Smooth muscle cell (in vitro differentiated cells): ENCODE results near the gene DTNB. TPM values are rescaled to one million over a fixed set of nuclear protein-coding genes. Genes with fewer than 3 reads are reported as not detected.

Experiments
- DNase-seq: peaks from one replicate; lab custom pipeline; 2025; ENCODE audit not compliant: unreplicated experiment; lab: John Stamatoyannopoulos, UW
- H2AFZ ChIP-seq: fragments of 200-600 bp; sonication (generic); 2 replicates; pipeline ENCODE4 v1.6.0; 2016; ENCODE audit warnings: antibody characterized with exemption, low read depth, mild to moderate bottlenecking
- H3F3A ChIP-seq: fragments of 200-600 bp; sonication (generic); 2 replicates; pipeline ENCODE4 v1.6.0; 2017; ENCODE audit warnings: antibody characterized with exemption, low read depth
- H3K27ac ChIP-seq: fragments of 200-600 bp; sonication (generic); 2 replicates; pipeline ENCODE4 v1.5.1; 2016; ENCODE audit warnings: low read depth, mild to moderate bottlenecking
- H3K27me3 ChIP-seq: fragments of 200-600 bp; sonication (generic); 2 replicates; pipeline ENCODE4 v1.6.1; 2016; ENCODE audit warnings: low read depth, mild to moderate bottlenecking
- H3K36me3 ChIP-seq: fragments of 200-600 bp; sonication (generic); 2 replicates; pipeline ENCODE4 v1.5.1; 2016; ENCODE audit warnings: low read depth
- H3K4me1 ChIP-seq: fragments of 200-600 bp; sonication (generic); 2 replicates; pipeline ENCODE4 v1.5.1; 2016; ENCODE audit warnings: low read depth
- H3K4me2 ChIP-seq: fragments of 200-600 bp; sonication (generic); 2 replicates; pipeline ENCODE4 v1.6.0; 2016; ENCODE audit warnings: mild to moderate bottlenecking
- H3K4me3 ChIP-seq: fragments of 200-600 bp; sonication (generic); 2 replicates; pipeline ENCODE4 v1.5.1; 2016; ENCODE audit warnings: mild to moderate bottlenecking
- H3K79me2 ChIP-seq: fragments of 200-600 bp; sonication (generic); 2 replicates; pipeline ENCODE4 v1.6.0; 2016; ENCODE audit warnings: low read depth, mild to moderate bottlenecking
- H3K9ac ChIP-seq: fragments of 200-600 bp; sonication (generic); 2 replicates; pipeline ENCODE4 v1.6.0; 2016; ENCODE audit warnings: low read depth
- H3K9me3 ChIP-seq: fragments of 200-600 bp; sonication (generic); replicated peaks from 2 replicates; pipeline ENCODE4 v1.5.1; 2016; ENCODE audit warnings: low read depth
- H4K20me1 ChIP-seq: fragments of 200-600 bp; sonication (generic); 2 replicates; pipeline ENCODE4 v1.6.0; 2016; ENCODE audit warnings: low read depth
- WGBS: methylation state at CpG from one replicate; pipeline ENCODE4 v1.1.7; 2016; ENCODE audit warnings: low lambda C conversion rate; 5-methylcytosine and 5-hydroxymethylcytosine counted together
- polyA plus RNA-seq: library from polyadenylated mRNA; unstranded; fragments of >200 nt; fragmentation: Nextera tagmentation; extraction: Ambion mirVana; gene quantifications from 2 replicates; pipeline ENCODE4 v1.2.1, GENCODE V29; 2016
- total RNA-seq: library from RNA; depleted of rRNA; stranded (reverse); fragments of >200 nt; gene quantifications from 2 replicates; pipeline ENCODE4 v1.2.3, GENCODE V29; 2014
- TF ChIP-seq, protein P1 (sequence below): fragments of 200-600 bp; sonication (generic); IDR thresholded peaks from 2 replicates; pipeline ENCODE4 v1.5.1; 2017; ENCODE audit warnings: borderline replicate concordance, mild to moderate bottlenecking, antibody characterized with exemption; ENCODE audit not compliant: insufficient read depth, poor library complexity, severe bottlenecking

Gene DTNB
- total and polyA plus RNA-seq, 2 experiments from 2014 or later = 4.9 to 5.4 TPM

DNA sequence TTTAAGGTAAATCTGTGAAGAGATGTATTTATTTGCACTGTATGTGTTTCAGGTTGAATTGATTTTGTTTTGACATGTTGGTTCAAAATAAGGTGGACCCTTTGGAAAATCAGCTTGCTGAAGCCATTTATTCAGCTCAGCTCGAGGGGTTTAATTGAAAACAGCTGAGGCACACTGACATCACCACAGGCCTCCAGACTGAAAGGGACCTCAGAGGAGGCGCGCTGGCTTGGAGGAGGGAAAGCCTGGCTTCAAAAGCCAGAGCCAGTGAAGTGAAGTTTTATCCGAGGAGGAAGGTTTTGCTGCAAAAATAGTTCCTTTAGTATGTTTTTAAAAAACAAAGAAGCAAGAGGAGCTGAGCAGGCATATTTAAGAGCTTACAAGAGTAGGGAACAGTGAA lies 304.7 kb downstream of the DTNB start:
- Histone ChIP-seq H3K4me1 (peaks cover 12% of the 10 kb centered on the region), H3K79me2 (no peaks in the 10 kb centered on the region), H3K9ac (no peak overlapping the region), H2AFZ (no peak overlapping the region), H3K4me2 (no peak overlapping the region), H3F3A (no peaks in the 10 kb centered on the region), H3K27ac (no peak overlapping the region), H3K27me3 (no peaks in the 10 kb centered on the region), H3K4me3 (no peak overlapping the region), H3K36me3 (no peaks in the 10 kb centered on the region), H3K9me3 (no peaks in the 10 kb centered on the region), H4K20me1 (no peaks in the 10 kb centered on the region)
- 38% methylated on average over 4 of the region's 4 CpGs for WGBS
- DNase-seq = no peak
- TF ChIP-seq, protein P1, sequence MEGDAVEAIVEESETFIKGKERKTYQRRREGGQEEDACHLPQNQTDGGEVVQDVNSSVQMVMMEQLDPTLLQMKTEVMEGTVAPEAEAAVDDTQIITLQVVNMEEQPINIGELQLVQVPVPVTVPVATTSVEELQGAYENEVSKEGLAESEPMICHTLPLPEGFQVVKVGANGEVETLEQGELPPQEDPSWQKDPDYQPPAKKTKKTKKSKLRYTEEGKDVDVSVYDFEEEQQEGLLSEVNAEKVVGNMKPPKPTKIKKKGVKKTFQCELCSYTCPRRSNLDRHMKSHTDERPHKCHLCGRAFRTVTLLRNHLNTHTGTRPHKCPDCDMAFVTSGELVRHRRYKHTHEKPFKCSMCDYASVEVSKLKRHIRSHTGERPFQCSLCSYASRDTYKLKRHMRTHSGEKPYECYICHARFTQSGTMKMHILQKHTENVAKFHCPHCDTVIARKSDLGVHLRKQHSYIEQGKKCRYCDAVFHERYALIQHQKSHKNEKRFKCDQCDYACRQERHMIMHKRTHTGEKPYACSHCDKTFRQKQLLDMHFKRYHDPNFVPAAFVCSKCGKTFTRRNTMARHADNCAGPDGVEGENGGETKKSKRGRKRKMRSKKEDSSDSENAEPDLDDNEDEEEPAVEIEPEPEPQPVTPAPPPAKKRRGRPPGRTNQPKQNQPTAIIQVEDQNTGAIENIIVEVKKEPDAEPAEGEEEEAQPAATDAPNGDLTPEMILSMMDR = no peak

DNA sequence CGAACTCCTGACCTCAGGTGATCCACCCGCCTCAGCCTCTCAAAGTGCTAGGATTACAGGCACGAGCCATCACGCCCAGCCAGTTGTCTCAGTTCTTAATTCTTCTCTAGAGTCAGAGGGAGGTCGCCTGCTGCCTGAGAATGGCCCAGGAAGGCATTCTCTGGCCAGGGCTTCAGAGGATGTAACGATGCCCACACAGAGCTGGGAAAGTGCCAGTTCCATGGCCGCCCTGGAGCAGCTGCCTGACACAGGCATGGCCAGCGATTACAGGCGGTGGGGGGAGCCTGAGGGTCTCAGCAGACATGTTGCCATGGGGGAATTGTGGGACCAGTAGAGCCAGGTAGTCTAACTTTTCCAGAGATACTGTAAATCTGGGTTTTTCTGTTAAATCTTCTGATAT lies 306.1 kb downstream of the DTNB start:
- H2AFZ ChIP-seq = no peak overlapping the region
- H3K4me2 ChIP-seq = no peak overlapping the region
- peaks cover 6% of the 10 kb centered on the region for H3K4me1 ChIP-seq
- H3K79me2 ChIP-seq = no peaks in the 10 kb centered on the region
- DNase-seq = no peak
- H3K9me3 ChIP-seq = no peaks in the 10 kb centered on the region
- H4K20me1 ChIP-seq = no peaks in the 10 kb centered on the region
- 88% methylated on average over 9 of the region's 9 CpGs for WGBS
- H3K27me3 ChIP-seq = no peaks in the 10 kb centered on the region
- TF ChIP-seq, protein P1 = no peak
- H3K27ac ChIP-seq = no peak overlapping the region
- no peak overlapping the region for H3K4me3 ChIP-seq
- no peaks in the 10 kb centered on the region for H3F3A ChIP-seq
- no peaks in the 10 kb centered on the region for H3K36me3 ChIP-seq
- no peak overlapping the region for H3K9ac ChIP-seq

- WGBS = 93% methylated on average over 4 of the region's 4 CpGs
- no peaks in the 10 kb centered on the region for H3K79me2 ChIP-seq
Observed at GRCh38 chr2:25366629-25367028, 306.7 kb downstream of the DTNB start.

DNA sequence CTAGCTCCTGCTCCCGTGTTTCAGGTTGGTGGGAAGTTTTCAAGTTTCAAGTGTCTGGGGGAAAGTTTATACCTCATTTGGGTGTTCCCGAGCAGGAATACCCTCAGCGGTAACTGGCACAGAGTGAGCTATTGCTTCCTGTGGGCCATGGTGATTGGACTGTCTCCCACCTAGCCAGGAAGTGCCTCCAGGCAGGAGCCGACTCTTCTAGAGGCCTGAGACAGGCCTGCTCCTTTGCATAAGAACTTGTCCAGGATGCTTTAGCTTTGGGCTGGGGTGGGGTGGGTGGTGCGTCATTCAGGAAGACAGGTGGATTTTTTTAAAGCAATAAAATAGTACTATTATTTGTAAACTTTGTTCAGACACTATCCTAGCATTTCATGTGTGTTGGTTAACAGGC lies 308.1 kb downstream of the DTNB start:
- Histone ChIP-seq H4K20me1 (no peaks in the 10 kb centered on the region), H3K9ac (no peak overlapping the region), H3K4me2 (no peak overlapping the region), H3K36me3 (no peaks in the 10 kb centered on the region), H3K27me3 (no peaks in the 10 kb centered on the region), H3K27ac (no peak overlapping the region), H3K4me3 (no peak overlapping the region), H3K4me1 (no peaks in the 10 kb centered on the region), H3K79me2 (no peaks in the 10 kb centered on the region), H2AFZ (no peak overlapping the region), H3F3A (no peaks in the 10 kb centered on the region), H3K9me3 (no peaks in the 10 kb centered on the region)
- DNase-seq = no peak
- 65% methylated on average over 5 of the region's 5 CpGs for WGBS
- TF ChIP-seq, protein P1 = no peak

More at GRCh38 chr2:25366629-25367028, 306.7 kb downstream of the DTNB start:
- H3K4me3 ChIP-seq = no peak overlapping the region
- H3F3A ChIP-seq = no peaks in the 10 kb centered on the region
- H3K27ac ChIP-seq = no peak overlapping the region
- no peaks in the 10 kb centered on the region for H3K4me1 ChIP-seq
- no peaks in the 10 kb centered on the region for H3K27me3 ChIP-seq
- H3K9me3 ChIP-seq = no peaks in the 10 kb centered on the region
- no peak overlapping the region for H2AFZ ChIP-seq
- no peak overlapping the region for H3K9ac ChIP-seq
- H4K20me1 ChIP-seq = no peaks in the 10 kb centered on the region
- no peak overlapping the region for H3K4me2 ChIP-seq
- no peaks in the 10 kb centered on the region for H3K36me3 ChIP-seq
- no peak for DNase-seq
- TF ChIP-seq, protein P1 = no peak
